ENCODE measurements around the gene DAPK2. TPM values are rescaled to one million over a fixed set of nuclear protein-coding genes. Genes with fewer than 3 reads are reported as not detected.
A peak's percentile ranks its signal among the peaks of the same experiment; 100 is the strongest.

The DAPK2 gene
- total RNA-seq, 4 donors from 2014 or later, result 28.5 to 70.8 (median 52.7) TPM

- intact Hi-C loops (cut with DNase I; ENCODE audit: low total_unique reads) (no loop called here), in situ Hi-C loops (cut with MboI; ENCODE audit: low sequenced_read_pairs in 4 of 4) (loop anchor here (5.0 to 25.0 kb wide), 5 partner anchors 123 to 175 kb away; no protein-coding TSS in a partner anchor)
- no peak overlapping the region for H3K4me3 ChIP-seq
- ATAC-seq (no peak), DNase-seq (peak in 1 of 2 donors; percentile 13)
- H3K4me1 ChIP-seq, result peaks cover 30 to 42% of the 10 kb centered on the region in 2 donors
- H3K36me3 ChIP-seq, result no peaks in the 10 kb centered on the region
- H3K27ac ChIP-seq, result peak overlapping the region in 2 of 4 donors; percentile 5 to 36
- H3K27me3 ChIP-seq, result no peaks in the 10 kb centered on the region
- TF ChIP-seq POLR2A (IDR thresholded peaks at IDR 0.05) (no peak), CTCF (IDR thresholded peaks at IDR 0.05 in 4 of 5, conservative IDR thresholded peaks at IDR 0.05 in 1 of 5) (no peak)
- H3K9me3 ChIP-seq, result no peaks in the 10 kb centered on the region
Observed at GRCh38 chr15:63887630-63888029, 158.7 kb downstream of the DAPK2 start.

- TF ChIP-seq POLR2A (IDR thresholded peaks at IDR 0.05) (no peak), CTCF (IDR thresholded peaks at IDR 0.05 in 4 of 5, conservative IDR thresholded peaks at IDR 0.05 in 1 of 5) (no peak)
- H3K4me3 ChIP-seq, result no peak overlapping the region
- H3K36me3 ChIP-seq, result no peaks in the 10 kb centered on the region
- peaks cover 34 to 47% of the 10 kb centered on the region in 2 donors for H3K4me1 ChIP-seq
- DNase-seq, result no peak
- intact Hi-C loops (cut with DNase I; ENCODE audit: low total_unique reads) (no loop called here), in situ Hi-C loops (cut with MboI; ENCODE audit: low sequenced_read_pairs in 4 of 4) (loop anchor here (5.0 to 25.0 kb wide), 5 partner anchors 120 to 177 kb away; no protein-coding TSS in a partner anchor)
- H3K27me3 ChIP-seq, result no peaks in the 10 kb centered on the region
- H3K9me3 ChIP-seq, result no peaks in the 10 kb centered on the region
- no peak for ATAC-seq
- peak overlapping the region; percentile 1 to 69 (median 44) for H3K27ac ChIP-seq
Observed at GRCh38 chr15:63884953-63885352, 161.3 kb downstream of the DAPK2 start.

GRCh38 chr15:63881431-63881830 is 164.9 kb downstream of the DAPK2 start:
- intact Hi-C loops (cut with DNase I; ENCODE audit: low total_unique reads) (no loop called here), in situ Hi-C loops (cut with MboI; ENCODE audit: low sequenced_read_pairs in 4 of 4) (loop anchor here in 3 of 4 donors (10.0 to 25.0 kb wide), 4 partner anchors 117 to 181 kb away; no protein-coding TSS in a partner anchor)
- H3K9me3 ChIP-seq, result no peaks in the 10 kb centered on the region
- no peak overlapping the region for H3K4me3 ChIP-seq
- H3K27me3 ChIP-seq, result no peaks in the 10 kb centered on the region
- H3K36me3 ChIP-seq, result no peaks in the 10 kb centered on the region
- TF ChIP-seq CTCF (IDR thresholded peaks at IDR 0.05 in 4 of 5, conservative IDR thresholded peaks at IDR 0.05 in 1 of 5) (no peak), POLR2A (IDR thresholded peaks at IDR 0.05) (no peak)
- DNase-seq, result no peak
- peaks cover 20 to 34% of the 10 kb centered on the region in 2 donors for H3K4me1 ChIP-seq
- H3K27ac ChIP-seq, result peak overlapping the region; percentile 32 to 62 (median 56)
- no peak for ATAC-seq

GRCh38 chr15:63880744-63881143 is 165.5 kb downstream of the DAPK2 start:
- intact Hi-C loops (cut with DNase I; ENCODE audit: low total_unique reads), result no loop called here
- Histone ChIP-seq H3K4me3 (no peak overlapping the region), H3K4me1 (peaks cover 20 to 34% of the 10 kb centered on the region in 2 donors), H3K27me3 (no peaks in the 10 kb centered on the region), H3K36me3 (no peaks in the 10 kb centered on the region), H3K9me3 (no peaks in the 10 kb centered on the region), H3K27ac (peak overlapping the region; percentile 32 to 62 (median 56))
- in situ Hi-C loops (cut with MboI; ENCODE audit: low sequenced_read_pairs in 4 of 4), result loop anchor here in 3 of 4 donors (10.0 to 25.0 kb wide), 4 partner anchors 116 to 182 kb away; no protein-coding TSS in a partner anchor
- TF ChIP-seq POLR2A (IDR thresholded peaks at IDR 0.05), result no peak
- no peak for TF ChIP-seq CTCF (IDR thresholded peaks at IDR 0.05 in 4 of 5, conservative IDR thresholded peaks at IDR 0.05 in 1 of 5)
- no peak for ATAC-seq
- DNase-seq, result no peak
